Naive thymus-derived CD4-positive, alpha-beta T cell (primary cell): ENCODE data around the gene HSF2BP. TPM values are rescaled to one million over a fixed set of nuclear protein-coding genes. Genes with fewer than 3 reads are reported as not detected.
A peak's percentile ranks its signal among the peaks of the same experiment; 100 is the strongest.
"Not testable (repeated sequence)": the region's sequence is repeated elsewhere in the genome, so short reads cannot be mapped to it uniquely, and the experiment has no call there.

Source experiments
- ATAC-seq: fragments of 150-1000 bp; cut with Tn5 transposase; 2 replicates; pipeline ENCODE4 v1.10.0; 2021; ENCODE audit warnings: mild to moderate bottlenecking, moderate library complexity
- CTCF ChIA-PET: fragments of 350-600 bp; sonication (Branson Sonifier 250); formaldehyde crosslinking; loops from one replicate; lab custom pipeline; 2021; ENCODE audit warnings: antibody characterized with exemption; lab: Charles Lee
- POLR2A ChIA-PET: fragments of 350-600 bp; sonication (Branson Sonifier 250); formaldehyde crosslinking; loops from one replicate; lab custom pipeline; 2021; ENCODE audit warnings: antibody characterized with exemption, inconsistent platforms; lab: Charles Lee
- DNase-seq, 9 donors: peaks; one replicate each; pipeline versions ENCODE4 v3.0.0 to v3.0.0-alpha.2; 2020 to 2022; ENCODE audit warnings: mixed read lengths in 1 of 9
- H3K27ac ChIP-seq: one replicate; pipeline ENCODE4 v1.7.0; 2013; ENCODE audit warnings: mild to moderate bottlenecking, low read depth, low read length, moderate library complexity
- H3K27me3 ChIP-seq, 2 donors: one replicate each; pipeline ENCODE4 v1.7.0; 2013; ENCODE audit warnings: low read length in 2 of 2, mild to moderate bottlenecking in 2 of 2, moderate library complexity in 2 of 2; ENCODE audit not compliant: control insufficient read depth in 2 of 2, insufficient read depth in 2 of 2
- H3K36me3 ChIP-seq, 3 experiments: 1 replicate in 2 of 3; 2 replicates in 1 of 3; pipeline ENCODE4 v1.7.0; 2013; ENCODE audit warnings: low read length in 3 of 3, mild to moderate bottlenecking in 3 of 3, moderate library complexity in 1 of 3; ENCODE audit not compliant: insufficient read depth in 3 of 3, control insufficient read depth in 2 of 3
- H3K4me1 ChIP-seq, 2 donors: one replicate each; pipeline ENCODE4 v1.7.0; 2013; ENCODE audit warnings: low read length in 2 of 2, mild to moderate bottlenecking in 2 of 2, moderate library complexity in 1 of 2; ENCODE audit not compliant: control insufficient read depth in 2 of 2, insufficient read depth in 2 of 2
- H3K4me3 ChIP-seq: 2 replicates; pipeline ENCODE4 v1.7.0; 2013; ENCODE audit warnings: mild to moderate bottlenecking, low read length
- H3K9me3 ChIP-seq, 3 experiments: 1 replicate in 2 of 3; 2 replicates in 1 of 3; pipeline ENCODE4 v1.7.0; 2013; ENCODE audit warnings: low read length in 3 of 3; ENCODE audit not compliant: control insufficient read depth in 2 of 3
- H3K27ac Mint-ChIP-seq, 9 donors: one replicate each; pipeline ENCODE4 v1.8.0; 2020 to 2022; ENCODE audit warnings: mixed read lengths in 9 of 9, mild to moderate bottlenecking in 8 of 9, moderate library complexity in 5 of 9, inconsistent platforms in 2 of 9
- H3K27me3 Mint-ChIP-seq, 5 donors: one replicate each; pipeline ENCODE4 v1.8.0; 2021 to 2022; ENCODE audit warnings: mixed read lengths in 5 of 5, mild to moderate bottlenecking in 1 of 5
- H3K36me3 Mint-ChIP-seq, 5 donors: one replicate each; pipeline ENCODE4 v1.8.0; 2020 to 2022; ENCODE audit warnings: mixed read lengths in 5 of 5, mild to moderate bottlenecking in 3 of 5, inconsistent platforms in 1 of 5
- H3K4me1 Mint-ChIP-seq, 7 donors: one replicate each; pipeline ENCODE4 v1.8.0; 2020 to 2022; ENCODE audit warnings: mixed read lengths in 7 of 7, mild to moderate bottlenecking in 3 of 7, inconsistent platforms in 1 of 7
- H3K4me3 Mint-ChIP-seq, 10 donors: one replicate each; pipeline ENCODE4 v1.8.0; 2020 to 2022; ENCODE audit warnings: mild to moderate bottlenecking in 10 of 10, mixed read lengths in 10 of 10, moderate library complexity in 6 of 10, inconsistent platforms in 2 of 10
- H3K9me3 Mint-ChIP-seq, 11 donors: one replicate each; pipeline ENCODE4 v1.8.0; 2020 to 2022; ENCODE audit warnings: mixed read lengths in 11 of 11, mild to moderate bottlenecking in 4 of 11, inconsistent platforms in 1 of 11, moderate library complexity in 1 of 11
- intact Hi-C, 2 donors: fragments of 100-400 bp; cut with micrococcal nuclease; formaldehyde crosslinking; loops; one replicate each; pipeline ENCODE4 v1.15.1; 2023
- polyA plus RNA-seq, 2 donors: library from polyadenylated mRNA; unstranded; fragments of 300-500 nt; fragmentation: Illumina TruSeq; gene quantifications; one replicate each; pipeline ENCODE4 v1.2.3, GENCODE V29; 2021
- total RNA-seq, 6 experiments: library from RNA in 5 of 6; stranded (reverse) in 5 of 6; gene quantifications; 1 replicate in 5 of 6; 2 replicates in 1 of 6; pipeline ENCODE4 v1.2.3 and lab custom pipeline; 2021 to 2026

HSF2BP gene
- total and polyA plus RNA-seq, 7 experiments from 2014 or later, result 0.28 to 1.4 (median 0.81) TPM

DNA sequence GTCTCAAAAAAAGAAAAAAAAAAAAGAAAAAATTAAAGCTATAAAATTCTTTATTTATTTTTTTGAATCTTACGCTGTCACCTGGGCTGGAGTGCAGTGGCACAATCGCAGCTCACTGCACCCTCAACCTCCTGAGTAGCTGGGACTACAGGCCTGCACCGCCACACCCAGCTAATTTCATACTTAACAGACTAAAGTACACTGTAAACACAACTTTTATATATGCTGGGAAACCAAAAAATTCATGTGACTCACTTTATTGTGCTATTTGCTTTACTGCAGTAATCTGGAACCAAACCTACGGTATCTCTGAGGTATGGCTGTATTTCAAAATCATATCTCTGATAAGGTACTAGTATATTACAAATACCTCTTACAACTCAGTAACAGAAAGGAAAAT lies 40.3 kb downstream of the HSF2BP start:
- no peak for DNase-seq
- CTCF ChIA-PET, result interaction anchor here (0.7 kb wide), 1 partner anchor 1486 kb away, joined by 3 read pairs; no protein-coding TSS in a partner anchor
- ATAC-seq, result no peak

DNA sequence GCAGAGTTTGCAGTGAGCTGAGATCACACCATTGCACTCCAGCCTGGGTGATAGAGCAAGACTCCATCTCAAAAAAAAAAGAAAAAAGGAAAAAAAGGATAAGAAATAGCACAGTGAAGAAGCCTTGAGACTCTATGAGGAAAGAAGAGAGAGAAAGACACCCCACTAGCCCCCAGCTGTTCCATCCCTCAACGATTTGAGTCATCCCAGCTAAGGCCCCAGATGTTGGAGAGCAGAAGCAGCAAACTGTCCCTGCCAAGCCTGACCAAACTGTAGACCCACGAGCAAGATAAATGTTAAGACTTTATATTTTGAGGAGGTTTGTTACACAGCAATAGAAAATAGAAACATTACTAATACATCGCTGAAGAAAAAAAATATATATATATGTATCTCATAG lies 42.4 kb downstream of the HSF2BP start:
- intact Hi-C loops, H3K4me1 ChIP-seq, H3K9me3 ChIP-seq, DNase-seq, H3K36me3 ChIP-seq, H3K27ac ChIP-seq, H3K4me3 ChIP-seq, H3K4me3 Mint-ChIP-seq, H3K27ac Mint-ChIP-seq, ATAC-seq, H3K27me3 Mint-ChIP-seq, CTCF ChIA-PET, H3K27me3 ChIP-seq, POLR2A ChIA-PET: not testable (repeated sequence)
- Mint-ChIP-seq H3K9me3 (peaks cover 0 to 18% (median 9%) of the 10 kb centered on the region in 11 donors), H3K36me3 (peaks cover 4 to 16% (median 7%) of the 10 kb centered on the region in 5 donors), H3K4me1 (peaks cover 0 to 14% (median 0%) of the 10 kb centered on the region in 7 donors)

More for the DNA sequence above, 40.3 kb downstream of the HSF2BP start:
- peaks cover 0 to 5% (median 0%) of the 10 kb centered on the region in 3 experiments for H3K9me3 ChIP-seq
- peaks cover 0 to 18% (median 9%) of the 10 kb centered on the region in 11 donors for H3K9me3 Mint-ChIP-seq
- no peaks in the 10 kb centered on the region for H3K4me1 ChIP-seq
- H3K27ac ChIP-seq, result no peak overlapping the region
- no peak overlapping the region for H3K27ac Mint-ChIP-seq
- H3K36me3 Mint-ChIP-seq, result peaks cover 4 to 16% (median 7%) of the 10 kb centered on the region in 5 donors
- intact Hi-C loops, result no loop called here
- no peaks in the 10 kb centered on the region for H3K27me3 ChIP-seq
- no peaks in the 10 kb centered on the region for H3K36me3 ChIP-seq
- no peak overlapping the region for H3K4me3 Mint-ChIP-seq
- no peak overlapping the region for H3K4me3 ChIP-seq
- POLR2A ChIA-PET, result interaction anchor here (0.6 kb wide), 1 partner anchor 421 kb away, joined by 4 read pairs; no protein-coding TSS in a partner anchor
- H3K4me1 Mint-ChIP-seq, result peaks cover 0 to 7% (median 0%) of the 10 kb centered on the region in 7 donors
- peaks cover 0 to 19% (median 5%) of the 10 kb centered on the region in 5 donors for H3K27me3 Mint-ChIP-seq

DNA sequence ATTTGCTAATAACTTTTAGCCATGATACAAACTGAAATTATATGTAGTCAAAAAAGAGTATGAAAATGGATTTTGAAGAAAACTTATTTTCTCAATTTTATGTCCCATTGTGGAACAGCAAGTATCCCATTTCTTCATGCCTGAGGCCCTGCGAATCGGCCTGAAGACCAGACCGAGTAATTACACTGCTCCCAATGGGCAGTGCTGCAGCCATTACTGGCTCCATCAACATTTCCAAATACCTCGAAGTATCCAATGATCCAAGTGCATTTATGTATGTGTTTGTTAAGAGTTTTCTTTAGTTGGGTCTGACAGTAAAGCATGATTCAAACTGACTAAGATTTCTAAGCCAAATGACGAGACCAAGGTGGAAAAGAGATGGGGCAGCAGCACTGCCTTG lies 44.4 kb downstream of the HSF2BP start:
- ChIA-PET POLR2A (no interaction called here), CTCF (no interaction called here)
- Histone ChIP-seq H3K27ac (no peak overlapping the region), H3K27me3 (no peaks in the 10 kb centered on the region), H3K36me3 (no peaks in the 10 kb centered on the region), H3K4me3 (no peak overlapping the region), H3K9me3 (no peaks in the 10 kb centered on the region), H3K4me1 (no peaks in the 10 kb centered on the region)
- no peak overlapping the region for H3K4me3 Mint-ChIP-seq
- DNase-seq (no peak), ATAC-seq (no peak)
- peaks cover 0 to 4% (median 0%) of the 10 kb centered on the region in 5 donors for H3K27me3 Mint-ChIP-seq
- peaks cover 0 to 7% (median under 1%) of the 10 kb centered on the region in 11 donors for H3K9me3 Mint-ChIP-seq
- H3K4me1 Mint-ChIP-seq, result peaks cover 0 to 11% (median 0%) of the 10 kb centered on the region in 7 donors
- H3K27ac Mint-ChIP-seq, result peak overlapping the region in 1 of 9 donors; percentile 19
- H3K36me3 Mint-ChIP-seq, result peaks cover under 1 to 8% (median 1%) of the 10 kb centered on the region in 5 donors
- intact Hi-C loops, result no loop called here

DNA sequence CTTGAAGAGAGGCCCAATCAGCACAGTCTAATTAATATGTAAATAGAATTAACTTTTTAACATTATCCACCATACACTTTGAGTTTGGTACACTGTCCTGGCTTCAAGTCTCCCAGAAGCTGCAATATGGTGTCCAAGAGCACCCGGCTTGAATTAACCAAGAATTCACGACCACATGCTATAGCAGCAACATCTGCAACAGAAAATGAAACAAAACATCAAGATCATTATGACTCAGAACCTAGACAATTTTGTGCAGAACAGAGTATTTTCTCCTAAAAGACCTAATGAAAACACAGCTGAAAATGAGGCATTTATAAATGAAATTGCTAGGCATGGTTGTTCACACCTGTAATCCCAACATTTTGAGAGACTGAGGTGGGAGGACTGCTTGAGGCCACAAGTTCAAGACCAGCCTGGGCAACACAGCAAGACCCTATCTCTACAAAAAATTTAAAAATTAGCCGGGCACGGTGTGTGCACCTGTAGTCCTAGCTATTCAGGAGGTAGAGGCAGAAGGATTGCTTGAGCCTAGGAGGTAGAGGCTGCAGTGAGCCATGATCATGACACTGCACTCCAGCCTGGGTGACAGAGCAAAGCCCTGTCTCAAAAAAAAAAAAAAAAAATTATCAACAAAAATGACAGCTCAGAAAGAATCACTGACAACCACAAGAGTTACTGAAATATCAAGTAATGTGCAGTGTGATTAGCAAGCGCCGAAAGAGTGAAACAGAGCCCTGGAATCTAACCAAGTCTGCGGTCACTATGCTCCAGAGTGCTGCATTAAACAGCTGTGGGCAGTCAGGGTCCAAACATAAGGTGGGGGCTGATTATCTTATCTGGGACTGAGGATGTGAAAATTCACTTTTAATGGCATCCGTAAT lies 45.3 kb downstream of the HSF2BP start:
- Histone ChIP-seq H3K4me3 (no peak overlapping the region), H3K9me3 (no peaks in the 10 kb centered on the region), H3K27me3 (no peaks in the 10 kb centered on the region), H3K4me1 (no peaks in the 10 kb centered on the region), H3K36me3 (no peaks in the 10 kb centered on the region), H3K27ac (no peak overlapping the region)
- intact Hi-C loops, result no loop called here
- ChIA-PET POLR2A (no interaction called here), CTCF (no interaction called here)
- Mint-ChIP-seq H3K36me3 (peaks cover 0 to 3% (median 0%) of the 10 kb centered on the region in 5 donors), H3K4me1 (peaks cover 0 to 11% (median 0%) of the 10 kb centered on the region in 7 donors), H3K4me3 (no peak overlapping the region), H3K27ac (no peak overlapping the region), H3K9me3 (peaks cover 0 to 3% (median 0%) of the 10 kb centered on the region in 11 donors), H3K27me3 (peaks cover 0 to 3% (median 0%) of the 10 kb centered on the region in 5 donors)
- no peak for DNase-seq
- ATAC-seq, result no peak

DNA sequence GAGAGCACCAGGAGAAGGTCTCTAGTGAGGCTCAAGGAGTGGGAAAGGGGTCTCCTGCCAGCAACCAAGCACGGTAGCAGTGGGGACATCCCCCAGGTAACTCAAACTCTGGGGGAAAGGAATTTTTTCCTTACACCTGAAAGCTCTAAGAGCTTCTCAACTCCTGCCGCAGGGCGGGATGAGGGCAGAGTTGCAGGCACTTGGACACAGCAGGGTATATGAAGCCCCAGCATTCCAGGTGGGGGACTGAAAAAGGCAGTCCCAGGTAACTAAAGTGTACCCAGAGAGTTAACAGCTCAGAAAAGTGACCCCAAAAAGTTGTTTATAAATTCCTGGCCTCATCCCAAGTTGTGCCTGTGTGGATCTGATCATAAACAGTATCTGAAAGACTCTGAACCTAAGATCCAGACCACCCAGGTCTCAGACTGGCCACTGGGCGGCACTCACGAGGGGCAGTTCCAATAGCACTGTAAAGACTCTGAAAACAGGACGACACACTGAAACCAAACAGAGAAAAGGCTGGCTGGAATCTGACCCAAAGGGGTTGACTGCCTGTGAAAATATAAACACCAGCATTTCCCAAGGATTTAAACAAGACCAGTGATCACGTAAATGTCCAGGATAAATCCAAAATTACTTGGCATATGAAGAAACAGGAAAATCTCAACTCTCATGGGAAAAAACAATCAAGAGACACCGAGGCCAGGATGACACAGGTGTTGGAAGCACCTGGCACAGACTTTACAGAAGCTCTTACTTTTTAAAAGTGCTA lies 47.5 kb downstream of the HSF2BP start:
- no peak overlapping the region for H3K4me3 ChIP-seq
- H3K36me3 ChIP-seq, result no peaks in the 10 kb centered on the region
- H3K27me3 ChIP-seq, result no peaks in the 10 kb centered on the region
- peaks cover 0 to 14% (median 0%) of the 10 kb centered on the region in 7 donors for H3K4me1 Mint-ChIP-seq
- no peaks in the 10 kb centered on the region for H3K36me3 Mint-ChIP-seq
- no peak overlapping the region for H3K27ac ChIP-seq
- ATAC-seq (no peak), DNase-seq (no peak)
- intact Hi-C loops, result no loop called here
- H3K27ac Mint-ChIP-seq, result no peak overlapping the region
- CTCF ChIA-PET, result interaction anchor here (1.3 kb wide), 1 partner anchor 34 kb away, joined by 6 read pairs; no protein-coding TSS in a partner anchor
- no peak overlapping the region for H3K4me3 Mint-ChIP-seq
- H3K9me3 Mint-ChIP-seq, result no peaks in the 10 kb centered on the region
- no peaks in the 10 kb centered on the region for H3K4me1 ChIP-seq
- POLR2A ChIA-PET, result no interaction called here
- H3K27me3 Mint-ChIP-seq, result peaks cover 0 to 8% (median 0%) of the 10 kb centered on the region in 5 donors
- H3K9me3 ChIP-seq, result no peaks in the 10 kb centered on the region

DNA sequence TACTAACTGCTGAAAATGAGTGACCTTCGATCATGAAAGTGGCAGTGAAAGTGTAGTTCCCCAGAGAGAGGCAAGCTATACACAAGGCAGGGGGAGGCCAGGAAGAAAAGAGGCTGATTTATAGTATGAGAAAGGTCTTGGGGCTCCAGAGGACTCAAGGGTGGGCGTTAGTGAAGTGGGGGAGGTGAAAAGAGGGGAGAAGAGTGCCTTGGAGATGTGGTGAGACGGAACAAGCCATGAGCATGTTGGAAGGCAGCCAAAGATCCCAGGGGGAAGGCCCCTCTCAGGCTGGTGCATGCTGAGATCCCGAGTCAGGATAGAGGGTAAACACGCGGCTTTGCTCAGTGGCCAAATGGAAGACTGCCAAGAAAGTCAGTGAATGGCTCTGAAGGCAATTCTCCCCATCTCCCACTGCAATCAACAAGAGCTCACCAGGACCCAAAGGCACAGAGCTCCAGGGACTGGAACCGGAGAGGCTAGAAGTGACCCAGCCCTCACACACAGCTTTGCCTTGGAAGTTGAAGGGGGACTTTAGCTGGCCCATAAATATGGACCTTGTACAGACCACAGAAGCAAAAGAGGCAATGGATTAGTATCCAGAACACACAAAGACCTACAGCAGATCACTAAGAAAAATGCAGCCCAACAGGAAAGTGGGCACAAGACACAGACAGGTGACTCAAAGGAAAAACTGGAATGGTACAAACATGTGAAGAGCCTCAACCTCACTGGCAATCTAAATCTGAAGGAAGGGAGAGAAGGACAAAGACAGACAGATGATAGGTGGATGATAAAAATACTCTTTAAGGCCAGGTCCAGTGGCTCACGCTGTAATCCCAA lies 49.6 kb downstream of the HSF2BP start:
- H3K4me1 Mint-ChIP-seq, result peaks cover 0 to 14% (median 0%) of the 10 kb centered on the region in 7 donors
- peaks cover 0 to 8% (median 0%) of the 10 kb centered on the region in 5 donors for H3K27me3 Mint-ChIP-seq
- H3K36me3 Mint-ChIP-seq, result no peaks in the 10 kb centered on the region
- DNase-seq (no peak), ATAC-seq (no peak)
- H3K27ac Mint-ChIP-seq, result no peak overlapping the region
- Histone ChIP-seq H3K36me3 (no peaks in the 10 kb centered on the region), H3K27ac (no peak overlapping the region), H3K4me3 (no peak overlapping the region), H3K9me3 (no peaks in the 10 kb centered on the region), H3K27me3 (no peaks in the 10 kb centered on the region), H3K4me1 (no peaks in the 10 kb centered on the region)
- CTCF ChIA-PET, result no interaction called here
- no peak overlapping the region for H3K4me3 Mint-ChIP-seq
- no peaks in the 10 kb centered on the region for H3K9me3 Mint-ChIP-seq
- POLR2A ChIA-PET, result no interaction called here
- intact Hi-C loops, result loop anchor here in 1 of 2 donors (5.0 kb wide), 1 partner anchor 48 kb away; the partner anchor contains the start of genes HSF2BP and RRP1B
